ENCODE data around the gene OPRL1.

DNA sequence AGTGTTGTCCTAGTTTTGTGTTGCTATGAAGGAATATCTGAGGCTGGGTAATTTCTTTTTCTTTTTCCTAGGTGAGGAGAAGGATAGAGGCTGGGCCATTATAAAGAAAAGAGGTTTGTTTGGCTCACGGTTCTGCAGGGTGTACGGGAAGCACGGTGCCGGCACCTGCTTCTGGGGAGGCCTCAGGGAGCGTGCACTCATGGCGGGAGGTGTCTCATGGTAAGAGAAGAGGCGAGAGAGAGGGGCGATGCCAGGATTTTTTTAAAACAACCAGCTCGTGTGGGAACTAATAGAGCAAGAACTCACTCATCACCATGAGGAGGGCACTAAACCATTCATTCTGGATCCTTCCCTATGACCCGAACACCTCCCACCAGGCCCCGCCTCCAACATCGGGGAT, 41.7 kb downstream of the OPRL1 start:
- TF ChIP-seq GATA3 (IDR thresholded peaks at IDR 0.05; ENCODE audit: low read depth, low read length) (no peak), GATA2 (IDR thresholded peaks at IDR 0.05; ENCODE audit: low read depth, low read length) (no peak)

Data from SH-SY5Y (cell line).